B cell (primary cell): ENCODE data around the gene NTNG1. TPM values are rescaled to one million over a fixed set of nuclear protein-coding genes. Genes with fewer than 3 reads are reported as not detected.

Experiments used
- ATAC-seq: fragments of 200-7000 bp; cut with Tn5 transposase; one replicate; pipeline ENCODE4 v1.10.0; 2021; ENCODE audit warnings: low read depth, mild to moderate bottlenecking, moderate number of reproducible peaks, moderate library complexity
- CTCF ChIA-PET: fragments of 350-600 bp; sonication (Branson Sonifier 250); formaldehyde crosslinking; loops from one replicate; lab custom pipeline; 2021; ENCODE audit warnings: antibody characterized with exemption, inconsistent platforms; lab: Charles Lee
- POLR2A ChIA-PET: fragments of 350-600 bp; sonication (Branson Sonifier 250); formaldehyde crosslinking; loops from one replicate; lab custom pipeline; 2021; ENCODE audit warnings: antibody characterized with exemption; lab: Charles Lee
- DNase-seq: peaks from one replicate; pipeline ENCODE4 v3.0.0; 2013
- H2AFZ ChIP-seq: 2 replicates; pipeline ENCODE4 v1.6.1; 2012; ENCODE audit warnings: mild to moderate bottlenecking, low read depth, low read length; ENCODE audit not compliant: insufficient read depth, poor library complexity, severe bottlenecking
- H3K27ac ChIP-seq, 2 donors: 1 replicate in 1 of 2; 2 replicates in 1 of 2; pipeline ENCODE4 v1.5.1; 2012 to 2013; ENCODE audit warnings: low read length in 2 of 2, mild to moderate bottlenecking in 2 of 2, moderate library complexity in 1 of 2
- H3K27me3 ChIP-seq, 4 experiments: fragments of 200-600 bp in 1 of 4; sonication (generic) in 1 of 4; replicated peaks in 1 of 4; 1 replicate in 2 of 4; 2 replicates in 2 of 4; pipeline versions ENCODE4 v1.6.1 to v1.7.0; 2013 to 2016; ENCODE audit warnings: low read length in 3 of 4, mild to moderate bottlenecking in 2 of 4, mixed read lengths in 1 of 4, moderate library complexity in 1 of 4; ENCODE audit not compliant: insufficient read depth in 4 of 4, control insufficient read depth in 3 of 4; ENCODE audit errors: control extremely low read depth in 1 of 4
- H3K36me3 ChIP-seq, 2 experiments: replicated peaks in 1 of 2; 1 replicate in 1 of 2; 2 replicates in 1 of 2; pipeline versions ENCODE4 v1.6.1 to v1.7.1; 2013; ENCODE audit warnings: low read length in 1 of 2; ENCODE audit not compliant: insufficient read depth in 2 of 2, control insufficient read depth in 1 of 2; ENCODE audit errors: control extremely low read depth in 1 of 2, extremely low read depth in 1 of 2
- H3K4me1 ChIP-seq, 2 donors: fragments of 200-600 bp in 1 of 2; sonication (generic) in 1 of 2; 1 replicate in 1 of 2; 2 replicates in 1 of 2; pipeline versions ENCODE4 v1.5.1 to v1.6.1; 2013 to 2017; ENCODE audit warnings: low read length in 2 of 2; ENCODE audit not compliant: control insufficient read depth in 2 of 2, insufficient read depth in 2 of 2
- H3K4me2 ChIP-seq: replicated peaks from 2 replicates; pipeline ENCODE3; 2012; ENCODE audit warnings: mild to moderate bottlenecking, low read depth, low read length; ENCODE audit not compliant: poor library complexity, severe bottlenecking
- H3K4me3 ChIP-seq, 5 experiments: fragments of 200-600 bp in 1 of 5; sonication (generic) in 1 of 5; 1 replicate in 3 of 5; 2 replicates in 2 of 5; pipeline versions ENCODE4 v1.5.1 to v1.7.0; 2011 to 2016; ENCODE audit warnings: low read length in 4 of 5, mild to moderate bottlenecking in 4 of 5, low read depth in 2 of 5, control low read depth in 1 of 5, moderate library complexity in 1 of 5; ENCODE audit not compliant: insufficient read depth in 1 of 5; ENCODE audit errors: control extremely low read depth in 1 of 5, extremely low read depth in 1 of 5
- H3K79me2 ChIP-seq: fragments of 200-600 bp; sonication (generic); one replicate; pipeline ENCODE4 v1.6.0; 2016; ENCODE audit warnings: low read length; ENCODE audit not compliant: control insufficient read depth, insufficient read depth
- H3K9ac ChIP-seq: fragments of 200-600 bp; sonication (generic); 2 replicates; pipeline ENCODE4 v1.6.1; 2017; ENCODE audit warnings: mild to moderate bottlenecking, low read length, moderate library complexity
- H3K9me3 ChIP-seq, 3 donors: one replicate each; pipeline versions ENCODE4 v1.6.1 to v1.7.1; 2013; ENCODE audit warnings: low read length in 2 of 3; ENCODE audit not compliant: control insufficient read depth in 2 of 3, insufficient read depth in 1 of 3; ENCODE audit errors: control extremely low read depth in 1 of 3
- H4K20me1 ChIP-seq: 2 replicates; pipeline ENCODE4 v1.6.0; 2012; ENCODE audit warnings: mild to moderate bottlenecking, low read length; ENCODE audit not compliant: insufficient read depth, control insufficient read depth, poor library complexity, severe bottlenecking
- H3K27ac Mint-ChIP-seq: one replicate; pipeline ENCODE4 v1.8.0; 2021; ENCODE audit warnings: mixed read lengths
- H3K27me3 Mint-ChIP-seq: one replicate; pipeline ENCODE4 v1.8.0; 2021; ENCODE audit warnings: mixed read lengths
- H3K4me1 Mint-ChIP-seq: one replicate; pipeline ENCODE4 v1.8.0; 2021; ENCODE audit warnings: mixed read lengths
- H3K4me3 Mint-ChIP-seq: one replicate; pipeline ENCODE4 v1.8.0; 2021; ENCODE audit warnings: mixed read lengths
- H3K9me3 Mint-ChIP-seq: one replicate; pipeline ENCODE4 v1.8.0; 2022; ENCODE audit warnings: mixed read lengths; ENCODE audit not compliant: insufficient read depth
- CTCF ChIP-seq: fragments of 200-600 bp; IDR thresholded peaks from one replicate; pipeline ENCODE4 v1.8.0; 2022; ENCODE audit warnings: antibody characterized with exemption, mild to moderate bottlenecking
- EZH2 ChIP-seq: IDR thresholded peaks from 2 replicates; pipeline ENCODE4 v1.6.1; 2012; ENCODE audit warnings: borderline replicate concordance, low read depth, mild to moderate bottlenecking, moderate library complexity, low read length; ENCODE audit not compliant: insufficient read depth, poor library complexity, severe bottlenecking
- WGBS: methylation state at CpG from one replicate; pipeline ENCODE4 v1.1.5; 2013; ENCODE audit warnings: missing lambda C conversion rate; ENCODE audit not compliant: insufficient coverage; 5-methylcytosine and 5-hydroxymethylcytosine counted together
- intact Hi-C: fragments of 100-400 bp; cut with micrococcal nuclease; formaldehyde crosslinking; loops from one replicate; pipeline ENCODE4 v1.10.0; 2022
- polyA plus RNA-seq: library from polyadenylated mRNA; depleted of rRNA; stranded (reverse); fragments of >200 nt; gene quantifications from 2 replicates; pipeline ENCODE4 v1.2.3, GENCODE V29; 2012
- total RNA-seq, 2 donors: library from RNA; stranded (reverse); fragments of 120-200 nt in 1 of 2; gene quantifications; 1 replicate in 1 of 2; 2 replicates in 1 of 2; pipeline versions ENCODE4 v1.2.3 to v1.2.4, GENCODE V29; 2013 to 2022

Gene NTNG1
- total and polyA plus RNA-seq, 2 donors (not counting 1 experiment from before 2014, with no cell fraction given), result 2.8 to 3.7 TPM

- H3K9me3 ChIP-seq, result no peaks in the 10 kb centered on the region
- POLR2A ChIA-PET, result no interaction called here
Measured at GRCh38 chr1:107299521-107299920, 158.7 kb downstream of the NTNG1 start.

DNA sequence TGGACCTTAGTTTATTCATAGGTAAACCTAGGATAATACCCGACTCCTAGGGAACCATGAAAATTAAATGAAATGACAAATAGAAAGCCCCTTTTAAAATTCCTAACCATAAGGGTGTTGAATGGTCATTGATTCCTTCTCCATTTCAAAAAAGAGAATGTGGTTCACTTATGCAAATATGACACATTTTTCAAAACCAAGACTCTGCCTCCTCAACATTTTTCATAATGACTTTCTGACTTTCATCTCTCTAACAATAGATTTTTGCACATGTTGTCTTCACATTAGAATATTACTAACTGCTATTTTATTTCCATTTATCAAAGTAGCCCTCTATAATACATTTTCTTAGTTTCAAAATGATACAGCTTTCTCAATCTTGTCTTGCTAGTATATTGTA lies 169.1 kb downstream of the NTNG1 start:
- H3K9ac ChIP-seq, result no peak overlapping the region
- no peaks in the 10 kb centered on the region for H3K79me2 ChIP-seq
- intact Hi-C loops, result no loop called here
- no peak overlapping the region for H3K27ac ChIP-seq
- H3K4me3 ChIP-seq, result no peak overlapping the region
- no peaks in the 10 kb centered on the region for H3K36me3 ChIP-seq
- Mint-ChIP-seq H3K27ac (no peak overlapping the region), H3K27me3 (no peaks in the 10 kb centered on the region), H3K9me3 (no peaks in the 10 kb centered on the region), H3K4me1 (no peaks in the 10 kb centered on the region), H3K4me3 (no peak overlapping the region)
- H4K20me1 ChIP-seq, result no peaks in the 10 kb centered on the region
- TF ChIP-seq EZH2 (no peak), CTCF (no peak)
- no peak for ATAC-seq
- CTCF ChIA-PET, result no interaction called here
- no peak overlapping the region for H3K4me2 ChIP-seq
- H3K4me1 ChIP-seq, result no peaks in the 10 kb centered on the region
- DNase-seq, result no peak
- WGBS, result no CpG with 5 or more reads among the region's 1 CpG
- H3K27me3 ChIP-seq, result no peaks in the 10 kb centered on the region
- POLR2A ChIA-PET, result no interaction called here
- H2AFZ ChIP-seq, result no peak overlapping the region
- no peaks in the 10 kb centered on the region for H3K9me3 ChIP-seq

More at GRCh38 chr1:107299521-107299920, 158.7 kb downstream of the NTNG1 start:
- ATAC-seq (no peak), DNase-seq (no peak)
- TF ChIP-seq EZH2 (no peak), CTCF (no peak)
- H3K27ac ChIP-seq, result no peak overlapping the region
- no peak overlapping the region for H3K4me2 ChIP-seq
- no peak overlapping the region for H3K9ac ChIP-seq
- Mint-ChIP-seq H3K4me3 (no peak overlapping the region), H3K27ac (no peak overlapping the region), H3K27me3 (no peaks in the 10 kb centered on the region), H3K9me3 (no peaks in the 10 kb centered on the region), H3K4me1 (no peaks in the 10 kb centered on the region)
- CTCF ChIA-PET, result no interaction called here
- H4K20me1 ChIP-seq, result no peaks in the 10 kb centered on the region
- H3K27me3 ChIP-seq, result no peaks in the 10 kb centered on the region
- no CpG with 5 or more reads among the region's 3 CpGs for WGBS
- no peak overlapping the region for H2AFZ ChIP-seq
- H3K79me2 ChIP-seq, result no peaks in the 10 kb centered on the region
- H3K4me1 ChIP-seq, result no peaks in the 10 kb centered on the region
- no peaks in the 10 kb centered on the region for H3K36me3 ChIP-seq
- H3K4me3 ChIP-seq, result no peak overlapping the region
- intact Hi-C loops, result no loop called here
